Right lobe of liver (tissue), 6 donors: Measurements from ENCODE around the gene DIP2C. TPM values are rescaled to one million over a fixed set of nuclear protein-coding genes. Genes with fewer than 3 reads are reported as not detected.
"Not testable (repeated sequence)": the region's sequence is repeated elsewhere in the genome, so short reads cannot be mapped to it uniquely, and the experiment has no call there.

Source experiments
- ATAC-seq, 4 donors: fragments of 200-7000 bp; cut with Tn5 transposase; one replicate each; pipeline ENCODE4 v1.9.1; 2020; ENCODE audit warnings: mild to moderate bottlenecking in 4 of 4, moderate library complexity in 4 of 4
- DNase-seq, 3 donors: peaks; one replicate each; pipeline ENCODE4 v3.0.0-alpha.2; 2020
- H3K27ac ChIP-seq, 3 donors: fragments of 200-600 bp; one replicate each; pipeline ENCODE4 v1.8.0; 2022
- H3K27me3 ChIP-seq, 2 donors: fragments of 200-600 bp; one replicate each; pipeline ENCODE4 v1.8.0; 2022
- H3K36me3 ChIP-seq, 4 donors: fragments of 200-600 bp; sonication (generic) in 1 of 4; one replicate each; pipeline versions ENCODE4 v1.5.1 to v1.8.0; 2017 to 2022; ENCODE audit warnings: control low read depth in 1 of 4
- H3K4me1 ChIP-seq, 4 donors: fragments of 200-600 bp; sonication (generic) in 1 of 4; one replicate each; pipeline versions ENCODE4 v1.5.1 to v1.8.0; 2017 to 2022; ENCODE audit warnings: control low read depth in 1 of 4
- H3K4me3 ChIP-seq, 3 donors: fragments of 200-600 bp; one replicate each; pipeline ENCODE4 v1.8.0; 2022
- H3K9me3 ChIP-seq, 4 donors: fragments of 200-600 bp; sonication (generic) in 1 of 4; one replicate each; pipeline versions ENCODE4 v1.5.1 to v1.8.0; 2017 to 2022; ENCODE audit warnings: control low read depth in 1 of 4
- POLR2A ChIP-seq: fragments of 450-650 bp; IDR thresholded peaks from one replicate; pipeline ENCODE4 v1.6.1; 2017; ENCODE audit warnings: antibody characterized with exemption, mild to moderate bottlenecking
- WGBS: methylation state at CpG from one replicate; pipeline ENCODE4 v1.1.6; 2018; ENCODE audit warnings: low coverage, low lambda C conversion rate; ENCODE audit not compliant: insufficient coverage; ENCODE audit errors: missing lambda C conversion rate; 5-methylcytosine and 5-hydroxymethylcytosine counted together
- intact Hi-C, 2 donors: fragments of 100-400 bp; cut with DNase I; formaldehyde crosslinking; loops; one replicate each; pipeline versions ENCODE4 v1.11.2 to v1.14.1; 2022
- total RNA-seq, 6 experiments: library from RNA; depleted of rRNA in 2 of 6; stranded (reverse); fragments of >200 nt in 2 of 6; fragmentation: NEBNext Ultra II Directional in 3 of 6; extraction: Animal tissue kit (Norgen Biotek cat#: 25700) in 3 of 6; gene quantifications; one replicate each; pipeline versions ENCODE4 v1.1.0 to v1.2.4, GENCODE V29; 2016 to 2023
- TF ChIP-seq, protein P1 (sequence below), 4 donors: fragments of 200-600 bp in 3 of 4; fragments of 450-650 bp in 1 of 4; IDR thresholded peaks; one replicate each; pipeline versions ENCODE4 v1.5.1 to v1.8.0; 2016 to 2022; ENCODE audit warnings: antibody characterized with exemption in 4 of 4, mild to moderate bottlenecking in 2 of 4
- donor health status: DM: no; HTN: yes; CAD: no.
- donor health status: DM: no; HTN: no; CAD: no.
- donor health status: DM: no; HTN: no; CAD: no.
- donor health status: DM: no; HTN: yes; CAD: no.
- donor health status: DM: no; HTN: yes; CAD: no.

The DIP2C gene
- total RNA-seq, 6 experiments from 2014 or later, result 8.0 to 13.5 (median 11.7) TPM

DNA sequence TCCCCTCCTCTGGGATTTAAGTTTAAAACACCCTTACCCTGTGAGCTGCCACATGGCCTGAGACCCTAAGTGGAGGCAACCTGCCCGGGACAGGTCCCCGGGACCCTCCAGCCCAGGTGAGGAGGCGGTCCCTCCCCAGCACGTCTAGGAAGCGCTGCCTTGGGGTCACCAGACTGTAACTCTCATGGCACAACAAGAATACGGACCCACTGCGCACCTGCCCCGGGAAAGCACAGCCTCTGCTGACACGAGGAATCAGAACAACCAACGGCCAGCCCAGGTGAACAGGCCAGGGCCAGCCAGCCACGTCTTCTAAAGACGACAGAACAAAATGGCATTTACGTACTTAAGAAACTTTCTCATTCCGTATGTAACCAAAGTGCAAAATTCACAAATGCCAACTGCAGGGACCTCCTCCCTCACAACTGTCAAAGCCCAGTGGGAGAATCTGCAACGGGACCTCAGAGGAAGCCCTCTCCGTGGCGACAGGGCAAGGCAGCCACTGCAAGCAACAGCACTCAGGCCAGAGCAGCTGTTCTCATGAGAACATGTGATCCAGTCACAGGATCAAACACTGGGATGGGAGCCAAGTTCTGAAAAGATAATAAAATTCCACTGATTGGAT is 208.4 kb downstream of the DIP2C start:
- Histone ChIP-seq H3K27ac (no peak overlapping the region), H3K36me3 (no peaks in the 10 kb centered on the region), H3K27me3 (no peaks in the 10 kb centered on the region), H3K4me3 (no peak overlapping the region), H3K9me3 (no peaks in the 10 kb centered on the region), H3K4me1 (no peaks in the 10 kb centered on the region)
- DNase-seq, result peak in 1 of 3 donors; percentile 41
- no peak for TF ChIP-seq POLR2A
- TF ChIP-seq, protein P1, sequence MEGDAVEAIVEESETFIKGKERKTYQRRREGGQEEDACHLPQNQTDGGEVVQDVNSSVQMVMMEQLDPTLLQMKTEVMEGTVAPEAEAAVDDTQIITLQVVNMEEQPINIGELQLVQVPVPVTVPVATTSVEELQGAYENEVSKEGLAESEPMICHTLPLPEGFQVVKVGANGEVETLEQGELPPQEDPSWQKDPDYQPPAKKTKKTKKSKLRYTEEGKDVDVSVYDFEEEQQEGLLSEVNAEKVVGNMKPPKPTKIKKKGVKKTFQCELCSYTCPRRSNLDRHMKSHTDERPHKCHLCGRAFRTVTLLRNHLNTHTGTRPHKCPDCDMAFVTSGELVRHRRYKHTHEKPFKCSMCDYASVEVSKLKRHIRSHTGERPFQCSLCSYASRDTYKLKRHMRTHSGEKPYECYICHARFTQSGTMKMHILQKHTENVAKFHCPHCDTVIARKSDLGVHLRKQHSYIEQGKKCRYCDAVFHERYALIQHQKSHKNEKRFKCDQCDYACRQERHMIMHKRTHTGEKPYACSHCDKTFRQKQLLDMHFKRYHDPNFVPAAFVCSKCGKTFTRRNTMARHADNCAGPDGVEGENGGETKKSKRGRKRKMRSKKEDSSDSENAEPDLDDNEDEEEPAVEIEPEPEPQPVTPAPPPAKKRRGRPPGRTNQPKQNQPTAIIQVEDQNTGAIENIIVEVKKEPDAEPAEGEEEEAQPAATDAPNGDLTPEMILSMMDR (IDR thresholded peaks at IDR 0.05), result no peak
- intact Hi-C loops, result no loop called here
- peak; percentile 25 to 51 (median 33) for ATAC-seq
- WGBS, result 27% methylated on average over 4 of the region's 17 CpGs

DNA sequence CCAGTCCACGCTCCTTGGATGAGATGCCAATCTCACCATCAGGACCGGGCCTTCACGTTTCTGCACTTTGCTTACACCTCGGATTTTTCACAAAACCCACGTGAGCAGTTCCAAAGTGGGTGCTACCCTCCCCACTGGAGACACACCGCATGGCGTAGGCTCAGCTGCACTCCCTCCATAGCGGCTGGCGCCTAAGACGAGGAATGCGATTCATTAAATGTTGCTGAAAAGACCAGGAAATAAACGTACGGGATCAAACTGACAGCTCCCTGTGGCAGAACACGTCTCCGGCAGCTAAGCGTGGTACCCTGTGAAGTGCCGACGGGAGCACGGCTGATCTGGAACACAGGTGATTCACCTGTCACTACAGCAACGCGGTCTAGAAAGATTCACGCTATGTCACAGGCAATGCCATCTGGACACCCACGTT is 209.0 kb downstream of the DIP2C start:
- TF ChIP-seq, protein P1 (IDR thresholded peaks at IDR 0.05), result no peak
- TF ChIP-seq POLR2A, result no peak
- H3K27me3 ChIP-seq, result no peaks in the 10 kb centered on the region
- 89% methylated on average over 14 of the region's 23 CpGs for WGBS
- H3K4me3 ChIP-seq, result no peak overlapping the region
- H3K4me1 ChIP-seq, result no peaks in the 10 kb centered on the region
- no peaks in the 10 kb centered on the region for H3K9me3 ChIP-seq
- no peak for ATAC-seq
- H3K27ac ChIP-seq, result no peak overlapping the region
- intact Hi-C loops, result no loop called here
- no peaks in the 10 kb centered on the region for H3K36me3 ChIP-seq
- peak in 1 of 3 donors; percentile 28 for DNase-seq

DNA sequence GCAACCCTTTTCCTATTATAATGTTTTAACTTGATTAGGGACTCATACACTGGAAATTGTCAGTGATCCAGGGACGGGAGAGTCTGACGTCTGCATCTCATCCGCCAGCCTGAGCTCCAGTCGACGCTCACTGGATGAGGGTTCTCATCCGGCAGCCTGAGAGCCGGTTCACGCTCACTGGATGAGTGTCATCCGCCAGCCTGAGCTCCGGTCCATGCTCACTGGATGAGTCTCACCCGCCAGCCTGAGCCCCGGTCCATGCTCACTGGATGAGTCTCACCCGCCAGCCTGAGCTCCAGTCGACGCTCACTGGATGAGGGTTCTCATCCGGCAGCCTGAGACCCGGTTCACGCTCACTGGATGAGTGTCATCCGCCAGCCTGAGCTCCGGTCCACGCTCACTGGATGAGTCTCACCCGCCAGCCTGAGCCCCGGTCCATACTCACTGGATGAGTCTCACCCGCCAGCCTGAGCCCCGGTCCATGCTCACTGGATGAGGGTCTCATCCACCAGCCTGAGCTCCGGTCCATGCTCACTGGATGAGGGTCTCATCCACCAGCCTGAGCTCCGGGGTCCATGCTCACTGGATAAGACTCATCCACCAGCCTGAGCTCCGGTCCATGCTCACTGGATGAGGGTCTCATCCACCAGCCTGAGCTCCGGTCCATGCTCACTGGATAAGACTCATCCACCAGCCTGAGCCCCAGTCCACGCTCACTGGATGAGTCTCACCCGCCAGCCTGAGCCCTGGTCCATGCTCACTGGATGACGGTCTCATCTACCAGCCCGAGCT is 209.6 kb downstream of the DIP2C start:
- intact Hi-C loops, H3K9me3 ChIP-seq, H3K27ac ChIP-seq, H3K4me3 ChIP-seq, H3K4me1 ChIP-seq, H3K27me3 ChIP-seq, DNase-seq, H3K36me3 ChIP-seq, ATAC-seq: not testable (repeated sequence)
- WGBS, result 95% methylated on average over 7 of the region's 33 CpGs

DNA sequence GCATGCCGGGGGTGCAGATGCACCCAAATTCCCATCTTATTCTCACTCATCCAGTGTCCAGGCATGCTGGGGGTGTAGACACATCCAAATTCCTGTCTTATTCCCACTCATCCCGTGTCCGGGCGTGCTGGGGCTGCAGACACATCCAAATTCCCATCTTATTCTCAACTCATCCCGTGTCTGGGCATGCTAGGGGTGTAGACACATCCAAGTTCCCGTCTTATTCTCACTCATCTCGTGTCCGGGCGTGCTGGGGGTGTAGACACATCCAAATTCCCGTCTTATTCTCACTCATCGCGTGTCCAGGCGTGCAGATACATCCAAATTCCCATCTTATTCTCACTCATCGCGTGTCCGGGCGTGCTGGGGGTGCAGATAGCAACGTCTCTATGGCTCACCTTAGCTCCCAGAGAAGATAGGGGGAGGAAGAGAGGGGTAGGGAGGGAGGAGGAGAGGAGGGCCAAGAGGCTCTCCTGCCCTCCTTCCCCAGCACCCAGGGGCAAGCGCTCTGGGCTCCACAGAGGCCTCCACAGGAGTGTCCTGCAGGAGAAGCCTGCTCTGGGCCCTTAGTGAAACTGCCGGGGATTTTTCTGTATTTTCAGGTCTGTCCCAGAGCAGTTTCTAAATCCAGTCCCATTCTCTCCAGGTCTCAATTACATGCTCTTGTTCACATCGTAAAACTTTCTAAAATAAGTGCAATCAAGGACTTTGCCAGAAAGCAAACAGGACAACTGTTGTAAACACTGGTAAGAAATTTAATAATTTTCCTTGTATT is 210.8 kb downstream of the DIP2C start:
- Histone ChIP-seq H3K4me1 (no peaks in the 10 kb centered on the region), H3K27me3 (no peaks in the 10 kb centered on the region), H3K27ac (no peak overlapping the region), H3K9me3 (no peaks in the 10 kb centered on the region), H3K4me3 (no peak overlapping the region), H3K36me3 (no peaks in the 10 kb centered on the region)
- TF ChIP-seq POLR2A, result no peak
- TF ChIP-seq, protein P1 (IDR thresholded peaks at IDR 0.05), result no peak
- DNase-seq (no peak), ATAC-seq (no peak)
- WGBS, result 97% methylated on average over 14 of the region's 21 CpGs
- intact Hi-C loops, result no loop called here

DNA sequence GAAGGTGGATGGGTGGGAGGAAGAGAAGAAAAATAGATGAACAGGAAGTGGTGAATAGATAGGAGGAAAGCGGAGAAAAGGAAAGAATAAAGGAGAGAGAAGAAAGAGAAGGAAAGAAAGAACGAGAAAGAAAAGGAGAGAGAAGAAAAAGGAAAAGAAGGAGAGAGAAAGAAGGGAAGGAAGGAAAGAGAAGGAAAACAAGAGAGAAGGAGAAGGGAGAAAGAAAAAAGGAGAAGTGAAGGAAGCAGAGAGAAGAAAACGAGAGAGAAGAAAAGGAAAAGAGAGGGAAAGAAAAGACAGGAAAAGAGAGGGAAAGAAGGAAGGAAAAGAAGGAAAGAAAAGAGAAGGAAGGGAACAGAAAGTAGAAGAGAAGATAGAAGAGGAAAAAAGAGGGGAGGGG is 211.8 kb downstream of the DIP2C start:
- Histone ChIP-seq H3K27ac (no peak overlapping the region), H3K36me3 (no peaks in the 10 kb centered on the region), H3K9me3 (no peaks in the 10 kb centered on the region), H3K4me1 (no peaks in the 10 kb centered on the region), H3K4me3 (no peak overlapping the region), H3K27me3 (no peaks in the 10 kb centered on the region)
- intact Hi-C loops, result no loop called here
- TF ChIP-seq POLR2A, result no peak
- TF ChIP-seq, protein P1 (IDR thresholded peaks at IDR 0.05), result no peak
- ATAC-seq (no peak), DNase-seq (no peak)
- WGBS, result 90% methylated on average over 3 of the region's 3 CpGs
